Common myeloid progenitor, CD34-positive (primary cell): ENCODE measurements around the gene MACROD2.

Experiments used
- CTCF ChIA-PET: fragments of 350-600 bp; sonication (Branson Sonifier 250); formaldehyde crosslinking; loops from one replicate; lab custom pipeline; 2021; ENCODE audit warnings: antibody characterized with exemption; lab: Charles Lee
- POLR2A ChIA-PET: fragments of 350-600 bp; sonication (Branson Sonifier 250); formaldehyde crosslinking; loops from one replicate; lab custom pipeline; 2021; ENCODE audit warnings: antibody characterized with exemption; lab: Charles Lee
- DNase-seq, 3 donors: peaks; one replicate each; pipeline versions ENCODE4 v3.0.0 to v3.0.0-alpha.2; 2013
- H3K27ac ChIP-seq, 2 experiments: 1 replicate in 1 of 2; 2 replicates in 1 of 2; pipeline ENCODE4 v1.7.0; 2013; ENCODE audit warnings: inconsistent platforms in 2 of 2, low read length in 2 of 2, mild to moderate bottlenecking in 2 of 2, low read depth in 1 of 2, moderate library complexity in 1 of 2; ENCODE audit not compliant: severe bottlenecking in 2 of 2, insufficient read depth in 1 of 2, poor library complexity in 1 of 2
- H3K27me3 ChIP-seq, 5 experiments: replicated peaks in 2 of 5; 1 replicate in 3 of 5; 2 replicates in 2 of 5; pipeline versions ENCODE4 v1.6.1 to v1.7.0; 2013; ENCODE audit warnings: low read length in 4 of 5, mild to moderate bottlenecking in 2 of 5, moderate library complexity in 2 of 5, inconsistent platforms in 1 of 5; ENCODE audit not compliant: insufficient read depth in 5 of 5, control insufficient read depth in 4 of 5
- H3K36me3 ChIP-seq, 4 experiments: 1 replicate in 2 of 4; 2 replicates in 2 of 4; pipeline versions ENCODE4 v1.6.1 to v1.7.0; 2013; ENCODE audit warnings: low read length in 3 of 4, control low read depth in 1 of 4, mild to moderate bottlenecking in 1 of 4; ENCODE audit not compliant: control insufficient read depth in 4 of 4, insufficient read depth in 4 of 4
- H3K4me1 ChIP-seq, 4 experiments: 1 replicate in 3 of 4; 2 replicates in 1 of 4; pipeline versions ENCODE4 v1.6.1 to v1.7.1; 2013; ENCODE audit warnings: low read length in 3 of 4, mild to moderate bottlenecking in 3 of 4, control low read depth in 1 of 4, inconsistent platforms in 1 of 4, moderate library complexity in 1 of 4; ENCODE audit not compliant: control insufficient read depth in 4 of 4, insufficient read depth in 4 of 4; ENCODE audit errors: control extremely low read depth in 1 of 4
- H3K4me3 ChIP-seq, 7 experiments: 1 replicate in 4 of 7; 2 replicates in 3 of 7; pipeline versions ENCODE4 v1.5.1 to v1.7.0; 2013; ENCODE audit warnings: mild to moderate bottlenecking in 7 of 7, low read length in 6 of 7, moderate library complexity in 6 of 7, inconsistent platforms in 2 of 7, low read depth in 2 of 7, control low read depth in 1 of 7; ENCODE audit not compliant: insufficient read depth in 4 of 7, control insufficient read depth in 1 of 7; ENCODE audit errors: extremely low read depth in 1 of 7
- H3K9me3 ChIP-seq, 5 experiments: 1 replicate in 4 of 5; 2 replicates in 1 of 5; pipeline versions ENCODE4 v1.6.1 to v1.7.1; 2013; ENCODE audit warnings: low read length in 4 of 5, mild to moderate bottlenecking in 2 of 5, inconsistent platforms in 1 of 5, low read depth in 1 of 5, moderate library complexity in 1 of 5; ENCODE audit not compliant: control insufficient read depth in 4 of 5, insufficient read depth in 2 of 5; ENCODE audit errors: control extremely low read depth in 1 of 5
- WGBS: methylation state at CpG from one replicate; pipeline ENCODE4 v1.1.5; 2013; ENCODE audit not compliant: insufficient coverage; 5-methylcytosine and 5-hydroxymethylcytosine counted together

Gene MACROD2

DNA sequence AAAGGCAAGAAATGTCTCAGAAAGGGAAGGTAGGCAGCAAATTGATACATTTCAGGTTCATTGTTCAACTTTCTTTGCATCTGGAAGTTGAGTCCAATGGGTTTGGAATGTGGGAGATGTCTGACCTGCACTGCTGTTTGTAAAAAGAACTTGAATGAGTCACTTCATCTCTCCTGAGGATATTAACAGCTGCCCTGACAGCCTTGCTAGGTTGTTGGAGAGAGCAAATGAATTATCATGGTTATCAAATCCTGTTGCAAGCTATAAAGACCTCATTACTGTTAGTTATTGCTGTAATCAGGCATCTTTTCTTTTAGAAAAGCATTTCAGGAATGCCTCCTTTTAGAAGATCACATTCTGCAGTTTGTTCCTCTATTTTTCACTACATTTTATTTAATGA, 365.1 kb downstream of the MACROD2 start:
- Histone ChIP-seq H3K4me3 (no peak overlapping the region), H3K27me3 (no peaks in the 10 kb centered on the region), H3K9me3 (peaks cover 0 to 1% (median 0%) of the 10 kb centered on the region in 5 experiments), H3K27ac (no peak overlapping the region), H3K4me1 (no peaks in the 10 kb centered on the region), H3K36me3 (no peaks in the 10 kb centered on the region)
- no peak for DNase-seq
- CTCF ChIA-PET, result no interaction called here
- POLR2A ChIA-PET, result no interaction called here

DNA sequence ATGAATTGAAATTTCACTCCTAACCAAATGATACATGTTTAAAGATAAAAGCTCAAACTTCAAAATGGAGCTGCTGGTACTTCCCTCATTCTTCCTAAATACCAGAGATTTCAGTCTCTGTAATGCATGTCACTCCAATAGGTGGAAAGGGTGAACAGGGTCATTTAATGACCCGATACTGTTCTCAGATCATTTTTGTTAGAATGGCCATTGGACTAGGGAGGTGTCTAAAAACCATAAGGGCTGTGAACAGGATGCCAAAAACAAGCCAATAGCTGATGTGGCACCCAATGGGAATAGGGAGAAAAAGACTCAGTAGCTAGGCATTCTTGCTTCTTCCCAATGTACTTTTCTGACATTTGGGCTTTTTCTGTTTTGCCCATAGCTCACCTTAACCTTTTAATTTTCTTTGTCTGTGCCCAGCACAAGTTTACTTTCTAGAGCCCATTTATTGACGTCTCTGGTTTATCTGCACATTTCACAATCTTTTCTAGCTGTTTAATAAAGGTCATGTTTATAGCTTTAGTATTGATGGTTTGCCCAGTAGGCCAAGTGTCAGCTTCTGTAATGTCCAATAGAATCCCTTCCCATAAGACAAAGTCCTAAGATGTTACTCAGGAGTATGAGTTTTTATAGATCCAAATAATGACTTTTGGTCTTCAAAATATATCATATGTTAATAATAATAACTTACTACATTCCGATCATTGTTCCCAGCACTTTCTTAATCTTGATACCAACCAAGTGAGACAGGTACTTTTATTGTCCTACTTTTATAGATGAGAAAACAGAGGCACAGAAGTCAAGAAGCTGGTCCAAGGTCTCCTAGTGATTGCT, 366.4 kb downstream of the MACROD2 start:
- no peak overlapping the region for H3K4me3 ChIP-seq

DNA sequence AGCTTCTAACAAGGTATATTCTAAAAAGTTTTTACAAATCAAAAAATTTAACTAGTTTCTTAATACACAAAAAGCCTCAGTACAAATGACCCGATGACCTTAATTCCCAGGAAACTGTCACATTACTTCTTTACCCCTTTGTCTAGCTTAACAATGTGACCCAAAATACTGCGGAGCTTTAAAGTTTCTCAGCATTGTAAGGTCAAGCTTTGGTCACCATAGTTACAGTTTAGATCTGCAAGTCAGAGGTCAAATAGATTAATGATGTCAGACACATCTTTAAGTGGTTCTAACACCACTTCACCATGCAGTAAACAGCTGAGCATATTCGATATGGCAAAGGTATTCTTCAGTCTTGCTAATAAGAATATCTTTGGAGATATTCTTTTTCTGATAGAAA, 378.9 kb downstream of the MACROD2 start:
- no peaks in the 10 kb centered on the region for H3K36me3 ChIP-seq

More for the DNA sequence above, 366.4 kb downstream of the MACROD2 start:
- Histone ChIP-seq H3K9me3 (peaks cover 0 to 4% (median 0%) of the 10 kb centered on the region in 5 experiments), H3K36me3 (no peaks in the 10 kb centered on the region), H3K4me1 (no peaks in the 10 kb centered on the region), H3K27me3 (no peaks in the 10 kb centered on the region), H3K27ac (no peak overlapping the region)
- DNase-seq, result no peak
- CTCF ChIA-PET, result interaction anchor here (0.7 kb wide), 1 partner anchor 75 kb away, joined by 4 read pairs; no protein-coding TSS in a partner anchor
- POLR2A ChIA-PET, result no interaction called here
- WGBS, result 100% methylated on average over 1 of the region's 3 CpGs

DNA sequence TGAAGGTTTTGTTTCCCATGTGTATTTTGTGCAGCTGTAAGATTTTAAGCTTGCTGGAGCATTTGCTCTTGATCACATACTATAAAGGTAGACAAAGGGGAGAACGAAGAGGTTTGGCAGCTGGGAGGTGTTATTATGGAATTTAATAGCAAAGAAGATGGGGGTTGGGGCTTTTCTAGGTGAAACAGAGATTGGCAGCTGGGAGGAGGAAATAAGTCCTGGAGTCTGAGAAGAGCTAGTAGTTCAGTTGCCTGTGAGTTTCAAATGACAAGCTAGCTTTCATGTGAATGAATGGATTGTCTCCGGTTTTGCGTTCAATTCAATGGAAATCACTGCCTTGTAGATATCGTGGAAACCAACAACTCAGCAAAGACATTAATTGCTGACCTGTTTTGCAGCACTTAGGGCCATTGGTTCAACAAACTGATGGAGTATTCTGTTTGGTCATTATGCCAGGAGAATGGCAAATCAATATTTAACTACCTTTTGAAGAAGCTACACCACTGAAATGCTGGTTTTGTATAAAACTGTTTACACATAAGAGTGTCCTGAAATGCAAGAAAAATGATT, 380.2 kb downstream of the MACROD2 start:
- no peaks in the 10 kb centered on the region for H3K36me3 ChIP-seq
- no peaks in the 10 kb centered on the region for H3K4me1 ChIP-seq
- no peak overlapping the region for H3K27ac ChIP-seq
- ChIA-PET CTCF (no interaction called here), POLR2A (no interaction called here)
- no peaks in the 10 kb centered on the region for H3K27me3 ChIP-seq
- no peak for DNase-seq
- no CpG with 5 or more reads among the region's 4 CpGs for WGBS
- no peak overlapping the region for H3K4me3 ChIP-seq
- no peaks in the 10 kb centered on the region for H3K9me3 ChIP-seq

More for the DNA sequence above, 378.9 kb downstream of the MACROD2 start:
- Histone ChIP-seq H3K27ac (no peak overlapping the region), H3K9me3 (no peaks in the 10 kb centered on the region), H3K27me3 (no peaks in the 10 kb centered on the region), H3K4me1 (no peaks in the 10 kb centered on the region), H3K4me3 (no peak overlapping the region)
- POLR2A ChIA-PET, result no interaction called here
- CTCF ChIA-PET, result no interaction called here
- WGBS, result 40% methylated on average over 1 of the region's 3 CpGs
- DNase-seq, result no peak

DNA sequence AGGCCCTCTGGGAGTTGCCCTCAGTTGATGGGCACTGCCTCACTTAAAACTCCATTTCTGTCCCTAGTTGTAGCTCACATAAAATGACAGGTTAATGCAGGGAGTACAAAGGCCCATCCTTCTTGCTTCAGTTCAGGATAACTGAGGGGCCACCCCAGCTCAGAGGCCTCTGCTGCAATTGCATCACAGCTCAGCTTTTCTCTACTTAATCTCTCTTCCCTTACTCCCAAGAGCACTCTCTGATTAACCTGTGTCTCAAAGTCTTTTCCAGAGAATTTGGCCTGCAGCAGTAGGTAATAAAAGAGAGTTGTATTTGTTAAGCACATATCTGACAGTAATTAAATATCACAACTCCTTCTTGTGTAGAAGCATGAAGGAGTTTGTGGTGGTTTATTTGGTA, 383.0 kb downstream of the MACROD2 start:
- H3K4me1 ChIP-seq, result no peaks in the 10 kb centered on the region
- POLR2A ChIA-PET, result no interaction called here
- no peaks in the 10 kb centered on the region for H3K9me3 ChIP-seq
- no peak overlapping the region for H3K27ac ChIP-seq
- no peak for DNase-seq
- H3K4me3 ChIP-seq, result no peak overlapping the region
- H3K36me3 ChIP-seq, result no peaks in the 10 kb centered on the region
- CTCF ChIA-PET, result no interaction called here
- H3K27me3 ChIP-seq, result no peaks in the 10 kb centered on the region

DNA sequence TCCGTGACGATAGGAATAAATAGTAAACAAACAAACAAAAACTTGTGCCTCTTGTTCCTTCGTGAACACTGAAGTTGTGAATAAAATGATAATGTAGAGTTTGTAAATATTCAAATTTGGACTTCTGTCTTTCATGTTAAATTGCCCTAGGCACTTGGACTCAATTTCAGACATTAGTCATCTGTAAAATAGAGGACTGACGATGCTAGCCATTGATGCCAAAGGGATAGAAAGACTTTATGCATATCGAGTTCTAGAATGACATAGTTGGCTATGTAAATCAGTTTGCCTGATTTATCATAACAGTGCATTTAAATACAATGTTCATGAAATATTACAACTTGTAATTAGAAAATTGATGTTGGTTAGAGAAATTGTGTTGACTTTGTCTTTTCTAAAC, 388.0 kb downstream of the MACROD2 start:
- Histone ChIP-seq H3K36me3 (no peaks in the 10 kb centered on the region), H3K27ac (no peak overlapping the region), H3K4me3 (no peak overlapping the region), H3K9me3 (peaks cover 0 to 3% (median 3%) of the 10 kb centered on the region in 5 experiments), H3K4me1 (no peaks in the 10 kb centered on the region), H3K27me3 (no peaks in the 10 kb centered on the region)
- ChIA-PET POLR2A (no interaction called here), CTCF (no interaction called here)
- no peak for DNase-seq
- no CpG with 5 or more reads among the region's 5 CpGs for WGBS

DNA sequence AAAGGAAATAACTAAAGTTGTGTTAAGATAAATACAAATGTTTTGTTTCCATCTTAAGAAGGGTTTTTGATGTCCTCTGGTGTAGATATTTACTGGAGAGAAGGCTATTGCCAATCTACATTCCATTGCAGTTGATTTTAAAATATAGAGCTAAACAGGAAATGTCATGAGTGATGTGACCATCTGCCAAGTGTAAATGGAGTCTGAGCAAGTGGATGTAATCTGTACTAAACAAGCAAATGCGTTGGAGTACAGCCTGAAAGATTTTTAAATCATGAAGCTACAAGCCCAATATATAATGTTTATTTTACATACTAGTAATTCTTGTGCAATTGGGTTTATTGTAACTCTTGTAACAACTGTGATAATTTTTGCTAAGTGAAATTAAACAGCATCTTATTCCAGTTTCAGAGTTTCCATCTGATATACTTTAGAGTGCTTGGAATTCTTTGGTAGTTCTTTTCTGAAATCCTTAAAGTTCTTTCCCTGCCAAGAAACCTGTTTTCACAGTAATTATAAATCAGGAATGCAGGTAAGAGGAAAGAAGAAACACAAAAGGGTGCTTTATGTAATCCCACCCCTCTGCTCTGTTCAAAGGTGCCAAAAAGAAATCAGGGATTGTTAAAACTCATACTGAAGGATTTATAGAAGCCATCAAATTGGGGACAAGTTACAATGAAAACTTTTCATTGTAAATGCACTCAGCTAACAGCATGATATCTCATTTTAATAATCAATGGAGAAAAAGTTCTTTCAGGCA, 389.3 kb downstream of the MACROD2 start:
- no peak overlapping the region for H3K4me3 ChIP-seq
- H3K27me3 ChIP-seq, result no peaks in the 10 kb centered on the region
- WGBS, result no CpG with 5 or more reads among the region's 1 CpG
- H3K36me3 ChIP-seq, result no peaks in the 10 kb centered on the region
- peaks cover 0 to 3% (median 3%) of the 10 kb centered on the region in 5 experiments for H3K9me3 ChIP-seq
- no peak for DNase-seq
- ChIA-PET POLR2A (no interaction called here), CTCF (no interaction called here)
- H3K27ac ChIP-seq, result no peak overlapping the region
- no peaks in the 10 kb centered on the region for H3K4me1 ChIP-seq
